ENCODE measurements around the gene LYST.

LYST gene

GRCh38 chr1:235784950-235785349 lies 81.8 kb downstream of the LYST start:
- H3K4me3 ChIP-seq (ENCODE audit: low read depth, low read length) = no peak overlapping the region
- no peak for TF ChIP-seq CTCF (IDR thresholded peaks at IDR 0.05; ENCODE audit: insufficient read depth, low read depth, low read length, missing control alignments)
- no peak for DNase-seq (ENCODE audit: low read depth)

- peak; percentile 37 for DNase-seq (ENCODE audit: low read depth)
- TF ChIP-seq CTCF (IDR thresholded peaks at IDR 0.05; ENCODE audit: insufficient read depth, low read depth, low read length, missing control alignments) = peak; percentile 25
- no peak overlapping the region for H3K4me3 ChIP-seq (ENCODE audit: low read depth, low read length)
Measured at GRCh38 chr1:235783148-235783776, 83.4 kb downstream of the LYST start.

GRCh38 chr1:235782601-235783000 lies 84.1 kb downstream of the LYST start:
- no peak overlapping the region for H3K4me3 ChIP-seq (ENCODE audit: low read depth, low read length)
- no peak for TF ChIP-seq CTCF (IDR thresholded peaks at IDR 0.05; ENCODE audit: insufficient read depth, low read depth, low read length, missing control alignments)
- DNase-seq (ENCODE audit: low read depth) = no peak

GRCh38 chr1:235781807-235782206 lies 84.9 kb downstream of the LYST start:
- no peak for TF ChIP-seq CTCF (IDR thresholded peaks at IDR 0.05; ENCODE audit: insufficient read depth, low read depth, low read length, missing control alignments)
- DNase-seq (ENCODE audit: low read depth) = no peak
- H3K4me3 ChIP-seq (ENCODE audit: low read depth, low read length) = no peak overlapping the region

GRCh38 chr1:235779770-235780169 lies 86.9 kb downstream of the LYST start:
- no peak for DNase-seq (ENCODE audit: low read depth)
- H3K4me3 ChIP-seq (ENCODE audit: low read depth, low read length) = no peak overlapping the region
- no peak for TF ChIP-seq CTCF (IDR thresholded peaks at IDR 0.05; ENCODE audit: insufficient read depth, low read depth, low read length, missing control alignments)

GRCh38 chr1:235776396-235776795 lies 90.3 kb downstream of the LYST start:
- DNase-seq (ENCODE audit: low read depth) = no peak
- H3K4me3 ChIP-seq (ENCODE audit: low read depth, low read length) = no peak overlapping the region
- no peak for TF ChIP-seq CTCF (IDR thresholded peaks at IDR 0.05; ENCODE audit: insufficient read depth, low read depth, low read length, missing control alignments)

GRCh38 chr1:235775246-235775860 lies 91.4 kb downstream of the LYST start:
- DNase-seq (ENCODE audit: low read depth) = no peak
- no peak for TF ChIP-seq CTCF (IDR thresholded peaks at IDR 0.05; ENCODE audit: insufficient read depth, low read depth, low read length, missing control alignments)
- H3K4me3 ChIP-seq (ENCODE audit: low read depth, low read length) = no peak overlapping the region
